Lower lobe of right lung (tissue), 2 donors: ENCODE data around the gene PJA2. TPM values are rescaled to one million over a fixed set of nuclear protein-coding genes. Genes with fewer than 3 reads are reported as not detected.

Source experiments
- ATAC-seq, 2 donors: fragments of 200-7000 bp; cut with Tn5 transposase; one replicate each; pipeline ENCODE4 v1.9.1; 2020 to 2022; ENCODE audit warnings: mild to moderate bottlenecking in 2 of 2, moderate library complexity in 2 of 2
- DNase-seq: peaks from one replicate; pipeline ENCODE4 v3.0.0-alpha.2; 2020
- H3K27ac ChIP-seq: fragments of 200-600 bp; one replicate; pipeline ENCODE4 v1.8.0; 2022
- H3K27me3 ChIP-seq: fragments of 200-600 bp; one replicate; pipeline ENCODE4 v1.8.0; 2022; ENCODE audit warnings: low read depth
- H3K36me3 ChIP-seq: fragments of 200-600 bp; one replicate; pipeline ENCODE4 v1.8.0; 2022; ENCODE audit warnings: mild to moderate bottlenecking
- H3K4me1 ChIP-seq: fragments of 200-600 bp; one replicate; pipeline ENCODE4 v1.8.0; 2022
- H3K4me3 ChIP-seq: fragments of 200-600 bp; one replicate; pipeline ENCODE4 v1.8.0; 2022; ENCODE audit warnings: mild to moderate bottlenecking
- H3K9me3 ChIP-seq: fragments of 200-600 bp; one replicate; pipeline ENCODE4 v1.8.0; 2022
- CTCF ChIP-seq: fragments of 200-600 bp; IDR thresholded peaks from one replicate; pipeline ENCODE4 v1.8.0; 2022; ENCODE audit warnings: antibody characterized with exemption, mild to moderate bottlenecking
- intact Hi-C: fragments of 100-400 bp; cut with DNase I; formaldehyde crosslinking; loops from one replicate; pipeline ENCODE4 v1.11.0; 2022
- total RNA-seq: library from RNA; stranded (reverse); fragmentation: NEBNext Ultra II Directional; extraction: Animal tissue kit (Norgen Biotek cat#: 25700); gene quantifications from one replicate; pipeline ENCODE4 v1.2.1, GENCODE V29; 2021
- donor health status: DM: no; HTN: yes; CAD: no; lungs with severe emphysema.

Gene PJA2
- total RNA-seq, 1 donor from 2014 or later = 84.0 TPM

DNA sequence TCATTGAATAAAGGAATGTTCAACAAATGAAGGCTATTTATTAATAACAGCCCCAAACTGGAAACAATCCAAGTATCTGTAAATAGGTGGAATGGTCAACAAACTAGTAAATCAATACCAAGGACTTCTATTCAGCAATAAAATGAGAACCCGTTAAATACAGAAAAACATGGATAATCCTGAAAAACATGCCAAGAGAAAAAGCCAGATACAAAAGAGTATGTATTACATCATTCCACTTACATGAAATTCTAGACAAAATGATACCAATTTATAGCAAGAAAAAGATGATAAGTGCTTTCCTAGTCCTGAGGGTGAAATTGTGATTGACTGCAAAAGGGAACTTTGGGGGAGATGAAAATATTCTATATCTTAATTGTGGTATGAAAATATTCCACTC is 3.1 kb downstream of the PJA2 start:
- Histone ChIP-seq H3K27ac (no peak overlapping the region), H3K4me3 (no peak overlapping the region), H3K4me1 (peaks cover 59% of the 10 kb centered on the region), H3K36me3 (no peaks in the 10 kb centered on the region), H3K27me3 (no peaks in the 10 kb centered on the region), H3K9me3 (no peaks in the 10 kb centered on the region)
- intact Hi-C loops = no loop called here
- ATAC-seq (no peak), DNase-seq (no peak)
- no peak for TF ChIP-seq CTCF

DNA sequence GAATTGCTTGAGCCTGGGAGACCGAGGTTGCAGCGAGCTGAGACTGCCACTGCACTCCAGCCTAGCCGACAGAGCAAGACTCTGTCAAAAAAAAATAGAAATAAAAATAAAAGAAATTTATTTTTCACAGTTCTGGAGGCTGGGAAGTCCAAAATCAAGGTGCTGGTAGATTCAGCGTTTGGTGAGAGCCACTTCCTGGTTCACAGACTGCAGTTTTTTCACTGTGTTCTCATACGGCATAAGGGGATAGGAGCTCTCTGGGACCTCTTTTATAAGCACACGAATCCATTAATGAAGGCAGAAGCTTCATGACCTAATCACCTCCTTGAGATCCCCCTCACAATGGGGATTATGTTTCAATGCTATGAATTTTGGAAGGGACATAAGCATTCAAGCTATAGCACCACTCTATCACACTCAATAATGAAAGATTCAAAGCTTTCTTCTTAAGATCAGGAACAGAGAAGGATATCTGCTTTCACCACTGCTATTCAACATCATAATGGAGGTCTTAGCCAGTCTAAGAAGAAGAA is 5.3 kb downstream of the PJA2 start:
- intact Hi-C loops = no loop called here

GRCh38 chr5:109403469-109403868 is 6.3 kb downstream of the PJA2 start:
- no peaks in the 10 kb centered on the region for H3K9me3 ChIP-seq
- no peaks in the 10 kb centered on the region for H3K27me3 ChIP-seq
- H3K36me3 ChIP-seq = no peaks in the 10 kb centered on the region
- no peak for TF ChIP-seq CTCF
- H3K4me1 ChIP-seq = peaks cover 69% of the 10 kb centered on the region
- intact Hi-C loops = no loop called here
- ATAC-seq (no peak), DNase-seq (no peak)
- H3K27ac ChIP-seq = no peak overlapping the region
- H3K4me3 ChIP-seq = no peak overlapping the region

More for the DNA sequence above, 5.3 kb downstream of the PJA2 start:
- DNase-seq (no peak), ATAC-seq (no peak)
- no peak for TF ChIP-seq CTCF
- Histone ChIP-seq H3K4me1 (peaks cover 60% of the 10 kb centered on the region), H3K27ac (no peak overlapping the region), H3K4me3 (no peak overlapping the region), H3K36me3 (no peaks in the 10 kb centered on the region), H3K9me3 (no peaks in the 10 kb centered on the region), H3K27me3 (no peaks in the 10 kb centered on the region)

- ATAC-seq (peak in 1 of 2 donors; percentile 29), DNase-seq (no peak)
- Histone ChIP-seq H3K4me1 (peaks cover 40% of the 10 kb centered on the region), H3K36me3 (no peaks in the 10 kb centered on the region), H3K27me3 (no peaks in the 10 kb centered on the region), H3K9me3 (no peaks in the 10 kb centered on the region), H3K4me3 (no peak overlapping the region), H3K27ac (no peak overlapping the region)
- intact Hi-C loops = no loop called here
- no peak for TF ChIP-seq CTCF
These were observed 10.5 kb downstream of the PJA2 start for GRCh38 chr5:109399092-109399759.

DNA sequence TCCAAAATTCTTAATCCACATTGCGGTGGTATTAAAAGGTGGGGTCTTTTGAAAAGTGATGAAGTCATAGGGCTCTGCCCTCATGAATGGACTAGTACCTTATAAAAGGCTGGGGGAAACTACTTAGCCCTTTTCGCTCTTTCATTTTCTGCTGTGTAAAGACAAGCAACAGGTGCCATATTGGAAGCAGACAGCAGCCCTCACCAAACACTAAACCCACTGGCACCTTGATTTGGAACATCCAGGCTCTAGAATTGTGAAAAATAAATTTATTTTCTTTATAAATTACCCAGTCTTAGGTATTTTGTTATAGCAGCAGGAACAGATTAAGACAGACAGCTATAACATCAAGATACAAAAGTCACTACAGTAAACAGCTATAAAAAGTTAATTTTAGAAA is 12.8 kb downstream of the PJA2 start:
- no peak for ATAC-seq
- no peaks in the 10 kb centered on the region for H3K36me3 ChIP-seq
- H3K4me1 ChIP-seq = peaks cover 27% of the 10 kb centered on the region
- no peak for TF ChIP-seq CTCF
- H3K9me3 ChIP-seq = no peaks in the 10 kb centered on the region
- no peak overlapping the region for H3K27ac ChIP-seq
- no peak overlapping the region for H3K4me3 ChIP-seq
- no peak for DNase-seq
- intact Hi-C loops = no loop called here
- H3K27me3 ChIP-seq = no peaks in the 10 kb centered on the region
